ENCODE data around the gene BARX1.

Gene BARX1

DNA sequence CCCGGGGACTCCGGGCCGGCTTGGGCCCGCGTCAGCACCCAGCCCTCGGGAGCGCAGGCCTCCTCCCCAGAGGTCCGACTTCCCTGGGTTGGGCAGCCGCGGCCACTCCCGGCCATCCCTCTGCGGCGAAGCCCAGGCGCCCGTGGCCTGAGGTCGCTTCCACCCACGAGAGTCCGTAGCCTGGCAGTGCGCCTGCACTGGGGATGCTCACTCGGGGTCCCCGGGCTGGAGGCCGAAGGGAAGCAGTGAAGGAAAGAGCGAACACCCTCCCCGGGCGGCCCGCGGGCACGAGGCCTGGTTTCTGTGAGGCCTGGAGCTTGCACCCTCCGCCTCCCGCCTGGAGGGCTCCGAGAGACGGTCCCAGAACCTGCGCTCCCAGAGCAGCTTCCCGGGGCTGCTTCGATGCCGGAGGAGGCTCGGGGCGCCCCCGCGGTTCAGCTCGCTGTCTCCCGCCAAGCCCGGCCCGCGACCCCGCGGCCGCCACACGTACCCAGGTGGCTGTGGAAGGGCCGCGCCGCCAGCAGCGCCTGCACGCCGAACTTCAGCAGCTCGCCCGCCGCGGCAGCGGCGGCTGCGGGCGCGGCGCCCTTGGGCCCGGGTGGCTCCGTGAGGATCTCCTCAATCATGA lies 607 bp downstream of the BARX1 start:
- H3K4me3 ChIP-seq (ENCODE audit: low read depth, low read length), result no peak overlapping the region
- TF ChIP-seq, protein P1, sequence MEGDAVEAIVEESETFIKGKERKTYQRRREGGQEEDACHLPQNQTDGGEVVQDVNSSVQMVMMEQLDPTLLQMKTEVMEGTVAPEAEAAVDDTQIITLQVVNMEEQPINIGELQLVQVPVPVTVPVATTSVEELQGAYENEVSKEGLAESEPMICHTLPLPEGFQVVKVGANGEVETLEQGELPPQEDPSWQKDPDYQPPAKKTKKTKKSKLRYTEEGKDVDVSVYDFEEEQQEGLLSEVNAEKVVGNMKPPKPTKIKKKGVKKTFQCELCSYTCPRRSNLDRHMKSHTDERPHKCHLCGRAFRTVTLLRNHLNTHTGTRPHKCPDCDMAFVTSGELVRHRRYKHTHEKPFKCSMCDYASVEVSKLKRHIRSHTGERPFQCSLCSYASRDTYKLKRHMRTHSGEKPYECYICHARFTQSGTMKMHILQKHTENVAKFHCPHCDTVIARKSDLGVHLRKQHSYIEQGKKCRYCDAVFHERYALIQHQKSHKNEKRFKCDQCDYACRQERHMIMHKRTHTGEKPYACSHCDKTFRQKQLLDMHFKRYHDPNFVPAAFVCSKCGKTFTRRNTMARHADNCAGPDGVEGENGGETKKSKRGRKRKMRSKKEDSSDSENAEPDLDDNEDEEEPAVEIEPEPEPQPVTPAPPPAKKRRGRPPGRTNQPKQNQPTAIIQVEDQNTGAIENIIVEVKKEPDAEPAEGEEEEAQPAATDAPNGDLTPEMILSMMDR (IDR thresholded peaks at IDR 0.05; ENCODE audit: low read depth, low read length), result no peak

DNA sequence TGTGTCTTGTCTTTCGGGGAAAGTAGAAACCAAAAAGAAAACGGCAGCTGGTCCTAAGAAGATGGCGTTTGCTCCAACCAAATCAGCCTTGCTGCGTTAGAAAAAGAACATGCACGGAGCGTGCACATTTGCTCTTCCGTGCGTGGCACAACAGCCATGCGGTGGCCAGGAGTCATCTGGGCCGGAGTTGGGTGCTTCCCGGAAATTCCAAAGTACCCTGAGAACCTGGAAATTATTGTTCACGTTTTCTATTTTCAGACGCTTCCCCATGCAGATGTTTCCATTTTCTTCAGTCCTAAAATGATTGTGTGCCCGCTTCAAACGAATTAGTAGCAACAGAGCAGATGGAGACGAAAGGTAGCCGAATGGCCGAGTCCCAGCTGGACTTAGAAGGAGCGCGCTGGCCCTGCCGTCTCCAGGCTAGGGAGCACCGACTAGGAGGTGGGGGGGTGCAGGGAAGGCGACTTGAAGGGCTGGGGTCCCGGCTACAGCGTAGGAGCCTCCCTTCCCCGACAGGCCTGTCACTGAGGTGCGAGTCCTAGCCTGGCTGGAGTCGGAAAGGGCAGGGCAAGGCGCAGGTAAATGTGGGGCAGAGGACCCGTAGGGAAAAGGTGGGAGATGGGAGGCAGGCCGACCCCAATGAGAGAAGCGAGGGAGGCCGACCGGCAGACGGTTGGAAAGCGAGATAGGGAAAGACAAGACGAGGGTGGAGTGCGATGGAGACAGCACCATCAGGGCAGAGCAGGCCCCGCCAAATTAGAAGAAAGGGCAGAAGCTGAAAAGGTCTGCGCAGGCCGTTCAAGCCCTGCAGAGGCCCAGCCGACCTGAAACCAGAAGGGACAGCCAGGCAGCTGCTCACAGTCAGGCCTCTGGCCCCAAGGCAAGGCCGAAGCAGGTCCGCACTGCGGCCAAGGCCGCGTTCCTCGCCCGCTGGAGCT lies 1.4 kb downstream of the BARX1 start:
- H3K4me3 ChIP-seq (ENCODE audit: low read depth, low read length), result no peak overlapping the region
- TF ChIP-seq, protein P1 (IDR thresholded peaks at IDR 0.05; ENCODE audit: low read depth, low read length), result no peak

DNA sequence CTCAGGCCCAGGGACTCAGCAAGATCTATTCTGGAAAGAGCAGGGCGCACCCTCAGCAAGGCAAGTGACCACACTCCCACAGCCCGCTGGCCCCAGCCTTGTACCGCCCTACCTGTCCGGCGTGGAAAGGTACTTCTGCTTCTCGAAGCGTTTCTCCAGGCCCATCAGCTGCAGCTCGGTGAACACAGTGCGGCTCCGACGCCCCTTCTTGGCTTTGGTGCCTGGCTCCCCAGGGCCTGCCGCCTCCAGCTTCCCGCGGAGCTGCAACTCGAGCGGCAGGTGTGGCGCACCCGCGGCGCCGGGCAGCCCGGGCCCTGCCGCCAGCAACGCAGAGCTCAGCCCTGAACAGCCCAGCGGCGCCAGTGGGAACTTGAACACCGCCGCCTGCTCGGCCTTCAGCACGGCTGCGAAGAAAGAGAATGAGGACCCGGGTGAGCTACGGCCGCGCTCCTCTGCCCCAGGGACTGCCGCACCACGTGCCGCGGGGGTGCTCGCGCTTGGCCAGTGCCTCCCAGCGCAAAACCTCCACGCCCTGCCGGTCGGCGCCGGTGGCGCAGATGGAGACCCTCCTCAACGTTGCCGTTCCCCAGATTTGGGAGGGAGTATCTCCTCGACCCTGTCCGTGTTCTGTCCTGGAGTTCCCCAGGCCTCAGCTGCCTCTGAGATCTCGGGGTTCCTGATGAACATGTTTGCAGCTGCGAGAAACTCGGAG lies 2.2 kb downstream of the BARX1 start:
- H3K4me3 ChIP-seq (ENCODE audit: low read depth, low read length), result no peak overlapping the region
- TF ChIP-seq, protein P1 (IDR thresholded peaks at IDR 0.05; ENCODE audit: low read depth, low read length), result no peak

DNA sequence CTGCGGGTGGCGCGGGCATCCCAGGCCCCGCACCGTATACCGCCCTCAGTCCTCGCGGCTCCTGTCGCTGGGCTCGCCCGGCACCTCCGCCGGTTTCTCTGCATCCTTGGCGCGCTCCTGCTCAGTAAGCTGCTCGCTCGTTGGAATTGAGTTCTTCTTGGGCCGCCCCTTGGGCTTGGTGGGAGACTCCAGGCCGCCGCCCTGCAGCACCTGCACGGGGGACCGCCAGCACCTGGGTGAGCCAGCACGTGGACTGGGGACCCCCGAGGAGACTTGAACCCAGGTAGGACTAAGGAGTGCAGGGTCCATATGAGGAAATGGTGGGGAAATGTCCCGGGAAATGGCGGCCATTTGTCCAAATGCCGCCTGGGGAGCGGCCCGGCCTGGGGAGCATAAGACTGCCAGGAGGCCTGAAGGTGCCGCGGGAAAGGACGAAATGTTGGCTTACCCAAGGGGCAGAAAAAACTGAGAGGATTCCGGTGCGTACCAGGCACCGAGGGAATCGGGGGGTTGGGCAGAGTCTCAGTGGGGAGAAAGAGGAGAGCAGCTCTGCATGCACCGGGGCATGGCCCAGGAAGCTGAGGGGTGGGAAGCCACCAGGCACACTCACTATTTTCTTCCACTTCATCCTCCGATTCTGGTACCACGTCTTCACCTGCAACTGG lies 2.9 kb downstream of the BARX1 start:
- no peak overlapping the region for H3K4me3 ChIP-seq (ENCODE audit: low read depth, low read length)
- TF ChIP-seq, protein P1 (IDR thresholded peaks at IDR 0.05; ENCODE audit: low read depth, low read length), result no peak

DNA sequence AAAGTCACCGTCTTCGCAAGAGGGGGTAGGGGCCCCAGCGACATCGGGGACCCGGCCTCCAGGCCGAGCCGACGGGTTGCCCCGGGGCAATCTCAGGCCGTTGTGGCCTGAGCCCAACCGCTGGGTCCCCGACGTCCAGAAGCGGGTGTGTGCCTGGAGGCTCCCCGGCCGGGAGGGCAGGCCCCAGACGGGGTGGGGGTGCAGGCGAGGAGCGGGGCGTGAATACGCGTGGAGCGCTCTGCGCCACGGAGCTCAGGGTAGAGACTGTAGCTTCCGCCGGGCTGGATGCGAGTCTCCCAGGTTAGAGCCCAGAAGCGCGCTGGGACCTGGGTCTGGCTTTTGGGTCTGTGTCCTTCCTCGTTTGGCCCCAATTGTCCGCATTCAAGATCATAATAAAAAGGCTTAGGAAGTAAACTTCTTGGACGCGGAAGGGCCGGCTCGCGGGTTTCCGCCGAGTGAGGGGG lies 3.5 kb downstream of the BARX1 start:
- no peak overlapping the region for H3K4me3 ChIP-seq (ENCODE audit: low read depth, low read length)

More for the DNA sequence above, 3.5 kb downstream of the BARX1 start:
- TF ChIP-seq, protein P1 (IDR thresholded peaks at IDR 0.05; ENCODE audit: low read depth, low read length), result no peak

Data from WI38 (cell line).